Effector memory CD4-positive, alpha-beta T cell (primary cell): ENCODE results near the gene PGBD2.
A peak's percentile ranks its signal among the peaks of the same experiment; 100 is the strongest.
"Not testable (repeated sequence)": the region's sequence is repeated elsewhere in the genome, so short reads cannot be mapped to it uniquely, and the experiment has no call there.

Experiments used
- DNase-seq, 3 donors: peaks; one replicate each; pipeline ENCODE4 v3.0.0-alpha.2; 2020
- H3K27ac ChIP-seq: 2 replicates; pipeline ENCODE4 v1.7.0; 2013; ENCODE audit warnings: mild to moderate bottlenecking, low read length, moderate library complexity; ENCODE audit not compliant: insufficient read depth, poor library complexity, severe bottlenecking
- H3K27me3 ChIP-seq: replicated peaks from 2 replicates; pipeline ENCODE4 v1.7.0; 2013; ENCODE audit warnings: mild to moderate bottlenecking, low read length; ENCODE audit not compliant: insufficient read depth, control insufficient read depth, poor library complexity, severe bottlenecking
- H3K36me3 ChIP-seq: 2 replicates; pipeline ENCODE4 v1.7.0; 2013; ENCODE audit warnings: mild to moderate bottlenecking, low read length, moderate library complexity; ENCODE audit not compliant: control insufficient read depth, insufficient read depth
- H3K4me1 ChIP-seq: 2 replicates; pipeline ENCODE4 v1.7.0; 2013; ENCODE audit warnings: low read length, mild to moderate bottlenecking; ENCODE audit not compliant: control insufficient read depth, insufficient read depth, poor library complexity, severe bottlenecking
- H3K4me3 ChIP-seq: 2 replicates; pipeline ENCODE4 v1.7.0; 2013; ENCODE audit warnings: low read length, low read depth, mild to moderate bottlenecking; ENCODE audit not compliant: insufficient read depth, poor library complexity, severe bottlenecking
- H3K9me3 ChIP-seq: 2 replicates; pipeline ENCODE4 v1.7.0; 2013; ENCODE audit warnings: mild to moderate bottlenecking, low read length, moderate library complexity; ENCODE audit not compliant: control insufficient read depth

Gene PGBD2

DNA sequence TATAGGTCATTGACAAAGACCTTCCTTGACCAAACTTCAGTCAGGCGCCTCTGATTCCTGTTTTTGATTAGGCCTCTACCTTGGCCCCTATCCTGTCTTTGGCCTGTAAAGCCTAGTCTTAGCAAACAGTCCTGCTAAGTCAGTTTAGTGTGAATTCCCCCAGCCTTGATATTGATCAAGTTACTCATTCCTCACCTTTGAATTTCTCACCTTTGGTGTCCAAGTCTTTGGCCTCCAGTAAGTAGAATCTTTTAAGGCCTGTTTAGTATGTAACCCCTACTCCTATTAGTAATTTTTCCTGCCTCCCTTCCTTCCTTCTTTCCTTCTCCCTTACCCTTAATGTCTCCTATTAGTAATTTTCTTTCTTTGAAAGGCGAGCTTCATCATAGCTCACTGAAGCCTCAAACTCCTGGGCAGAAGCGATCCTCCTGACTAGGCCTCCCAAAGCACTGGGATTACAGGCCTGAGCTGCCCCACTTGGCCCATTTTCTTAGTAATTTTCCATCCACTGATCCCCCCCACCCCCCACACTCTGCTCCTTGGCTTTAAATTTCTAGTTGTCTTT, 34.1 kb upstream of the PGBD2 start:
- H3K4me3 ChIP-seq = no peak overlapping the region
- no peaks in the 10 kb centered on the region for H3K27me3 ChIP-seq
- no peaks in the 10 kb centered on the region for H3K4me1 ChIP-seq
- no peak for DNase-seq
- H3K9me3 ChIP-seq = no peaks in the 10 kb centered on the region
- no peaks in the 10 kb centered on the region for H3K36me3 ChIP-seq
- H3K27ac ChIP-seq = no peak overlapping the region

GRCh38 chr1:248872752-248873408, 33.2 kb upstream of the PGBD2 start:
- peak overlapping the region; percentile 94 for H3K4me3 ChIP-seq
- H3K27me3 ChIP-seq = no peaks in the 10 kb centered on the region
- no peaks in the 10 kb centered on the region for H3K4me1 ChIP-seq
- DNase-seq = peak in 2 of 3 donors; percentile 15 to 38
- H3K27ac ChIP-seq = peak overlapping the region; percentile 78
- H3K9me3 ChIP-seq = no peaks in the 10 kb centered on the region
- H3K36me3 ChIP-seq = no peaks in the 10 kb centered on the region

- no peaks in the 10 kb centered on the region for H3K36me3 ChIP-seq
- DNase-seq = peak; percentile 79 to 93 (median 86)
- no peaks in the 10 kb centered on the region for H3K4me1 ChIP-seq
- H3K9me3 ChIP-seq = no peaks in the 10 kb centered on the region
- no peaks in the 10 kb centered on the region for H3K27me3 ChIP-seq
- peak overlapping the region; percentile 94 for H3K4me3 ChIP-seq
- H3K27ac ChIP-seq = peak overlapping the region; percentile 78
Observed at GRCh38 chr1:248873409-248873992, 32.5 kb upstream of the PGBD2 start.

DNA sequence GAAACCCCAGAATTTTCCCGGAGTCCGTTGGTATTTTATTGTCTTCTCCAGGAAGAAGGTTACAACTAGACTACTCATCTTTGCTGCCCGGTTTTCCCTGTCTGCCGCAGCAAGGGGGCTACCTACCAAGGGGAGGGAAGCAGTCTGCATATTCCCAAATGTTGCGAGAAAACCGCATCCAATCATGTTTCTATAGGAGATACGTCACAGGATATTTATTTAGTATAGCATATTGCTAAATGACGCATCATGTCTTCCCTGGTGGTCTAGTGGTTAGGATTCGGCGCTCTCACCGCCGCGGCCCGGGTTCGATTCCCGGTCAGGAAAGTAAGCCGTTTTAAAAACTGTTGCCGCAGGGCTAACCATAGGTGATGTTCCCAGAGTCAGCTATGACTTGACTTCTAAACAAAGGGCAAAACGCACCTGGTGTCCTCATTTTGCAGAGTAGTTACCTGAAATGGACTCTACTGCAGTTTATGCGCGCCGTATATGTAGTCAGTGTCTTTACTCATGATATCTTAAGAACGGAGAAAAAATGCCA, 32.0 kb upstream of the PGBD2 start:
- no peaks in the 10 kb centered on the region for H3K9me3 ChIP-seq
- no peaks in the 10 kb centered on the region for H3K27me3 ChIP-seq
- no peaks in the 10 kb centered on the region for H3K4me1 ChIP-seq
- DNase-seq = peak; percentile 73 to 77 (median 74)
- peak overlapping the region; percentile 78 for H3K27ac ChIP-seq
- H3K36me3 ChIP-seq = no peaks in the 10 kb centered on the region
- peak overlapping the region; percentile 94 for H3K4me3 ChIP-seq

DNA sequence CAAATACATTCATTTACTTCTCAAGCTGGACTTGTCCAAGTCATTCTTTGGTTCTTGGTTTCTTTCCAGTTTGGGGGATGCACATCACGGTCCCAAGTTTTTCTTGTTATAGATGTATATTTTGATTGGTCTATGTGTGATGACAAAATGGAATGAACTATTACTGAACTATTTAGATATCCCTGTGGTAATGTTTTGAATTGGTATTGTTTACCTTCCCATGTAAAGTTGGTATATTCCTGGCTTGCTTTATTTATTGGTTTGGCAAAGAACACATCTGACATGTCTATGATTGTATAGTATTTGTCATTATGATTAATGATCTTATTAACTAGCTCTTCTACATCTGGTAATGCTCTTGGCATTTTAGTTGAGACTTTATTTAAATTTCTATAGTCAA, 24.8 kb upstream of the PGBD2 start:
- Histone ChIP-seq H3K27me3 (no peaks in the 10 kb centered on the region), H3K4me1 (no peaks in the 10 kb centered on the region), H3K9me3 (no peaks in the 10 kb centered on the region), H3K36me3 (no peaks in the 10 kb centered on the region), H3K4me3 (no peak overlapping the region), H3K27ac (no peak overlapping the region)
- no peak for DNase-seq

DNA sequence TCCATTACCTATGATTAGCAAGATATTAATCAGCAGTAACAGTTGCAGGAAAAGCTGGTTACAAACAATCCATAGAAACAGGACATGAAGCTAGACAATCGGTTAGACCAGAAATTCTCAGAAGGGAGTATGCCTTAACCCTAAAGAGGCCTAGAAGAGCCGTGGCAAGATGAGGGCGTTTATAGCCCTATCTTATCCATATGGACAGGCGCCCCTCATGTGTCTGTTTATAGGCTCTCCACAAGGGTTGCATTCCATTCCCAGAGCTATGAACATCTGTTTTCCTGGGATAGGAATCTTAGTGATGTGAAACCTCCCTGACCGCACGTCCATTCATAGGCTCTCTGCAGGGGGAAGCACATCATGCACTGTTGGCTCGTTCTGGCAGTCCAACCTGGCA, 23.6 kb upstream of the PGBD2 start:
- not testable (repeated sequence) for DNase-seq, H3K4me1 ChIP-seq, H3K27me3 ChIP-seq, H3K36me3 ChIP-seq, H3K27ac ChIP-seq, H3K4me3 ChIP-seq, H3K9me3 ChIP-seq

- DNase-seq = no peak
- Histone ChIP-seq H3K4me1 (no peaks in the 10 kb centered on the region), H3K36me3 (no peaks in the 10 kb centered on the region), H3K9me3 (no peaks in the 10 kb centered on the region), H3K4me3 (no peak overlapping the region), H3K27ac (no peak overlapping the region), H3K27me3 (no peaks in the 10 kb centered on the region)
Observed at GRCh38 chr1:248884632-248885295, 21.3 kb upstream of the PGBD2 start.

GRCh38 chr1:248885646-248886045, 20.4 kb upstream of the PGBD2 start:
- Histone ChIP-seq H3K4me1 (no peaks in the 10 kb centered on the region), H3K36me3 (no peaks in the 10 kb centered on the region), H3K27me3 (no peaks in the 10 kb centered on the region), H3K4me3 (no peak overlapping the region), H3K9me3 (no peaks in the 10 kb centered on the region), H3K27ac (no peak overlapping the region)
- DNase-seq = no peak

DNA sequence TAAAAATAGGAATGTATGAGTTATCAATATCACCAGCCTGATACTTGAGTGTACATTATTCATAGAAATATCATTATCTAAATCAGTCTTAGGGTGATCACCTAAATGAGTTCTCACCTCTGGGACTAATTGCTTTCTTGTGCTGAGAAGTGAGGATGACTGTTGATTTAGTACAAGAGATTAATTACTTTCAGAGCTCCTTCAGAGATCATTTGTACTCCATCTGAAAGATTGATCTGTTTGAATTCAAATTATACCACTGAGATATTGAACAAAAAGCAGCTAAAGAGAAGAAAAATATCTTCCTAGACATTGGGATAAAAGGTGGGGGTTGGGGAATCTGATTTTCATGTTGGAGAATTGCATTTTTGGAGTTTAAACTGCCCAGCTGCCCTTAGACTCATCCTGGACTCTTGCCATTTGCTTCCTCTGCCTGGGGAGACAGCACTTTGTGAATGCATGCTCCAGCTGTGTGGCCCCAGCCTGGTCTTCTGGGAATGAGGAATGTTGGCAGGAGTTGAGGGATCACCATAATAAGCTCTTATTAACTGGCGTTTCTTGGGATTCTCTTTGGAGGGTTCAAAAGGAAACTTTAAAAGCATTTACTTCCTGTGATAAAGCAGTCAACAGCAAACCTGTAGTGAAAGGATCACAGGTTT, 19.7 kb upstream of the PGBD2 start:
- H3K27ac ChIP-seq = no peak overlapping the region
- H3K27me3 ChIP-seq = no peaks in the 10 kb centered on the region
- no peak overlapping the region for H3K4me3 ChIP-seq
- no peaks in the 10 kb centered on the region for H3K36me3 ChIP-seq
- no peak for DNase-seq
- no peaks in the 10 kb centered on the region for H3K4me1 ChIP-seq
- no peaks in the 10 kb centered on the region for H3K9me3 ChIP-seq
